ENCODE measurements around the gene JPH2.

Gene JPH2

GRCh38 chr20:44065401-44066340, 121.3 kb downstream of the JPH2 start:
- H3K27ac ChIP-seq, result no peak overlapping the region
- no peak for TF ChIP-seq ZFX (IDR thresholded peaks at IDR 0.05; ENCODE audit: borderline replicate concordance)

DNA sequence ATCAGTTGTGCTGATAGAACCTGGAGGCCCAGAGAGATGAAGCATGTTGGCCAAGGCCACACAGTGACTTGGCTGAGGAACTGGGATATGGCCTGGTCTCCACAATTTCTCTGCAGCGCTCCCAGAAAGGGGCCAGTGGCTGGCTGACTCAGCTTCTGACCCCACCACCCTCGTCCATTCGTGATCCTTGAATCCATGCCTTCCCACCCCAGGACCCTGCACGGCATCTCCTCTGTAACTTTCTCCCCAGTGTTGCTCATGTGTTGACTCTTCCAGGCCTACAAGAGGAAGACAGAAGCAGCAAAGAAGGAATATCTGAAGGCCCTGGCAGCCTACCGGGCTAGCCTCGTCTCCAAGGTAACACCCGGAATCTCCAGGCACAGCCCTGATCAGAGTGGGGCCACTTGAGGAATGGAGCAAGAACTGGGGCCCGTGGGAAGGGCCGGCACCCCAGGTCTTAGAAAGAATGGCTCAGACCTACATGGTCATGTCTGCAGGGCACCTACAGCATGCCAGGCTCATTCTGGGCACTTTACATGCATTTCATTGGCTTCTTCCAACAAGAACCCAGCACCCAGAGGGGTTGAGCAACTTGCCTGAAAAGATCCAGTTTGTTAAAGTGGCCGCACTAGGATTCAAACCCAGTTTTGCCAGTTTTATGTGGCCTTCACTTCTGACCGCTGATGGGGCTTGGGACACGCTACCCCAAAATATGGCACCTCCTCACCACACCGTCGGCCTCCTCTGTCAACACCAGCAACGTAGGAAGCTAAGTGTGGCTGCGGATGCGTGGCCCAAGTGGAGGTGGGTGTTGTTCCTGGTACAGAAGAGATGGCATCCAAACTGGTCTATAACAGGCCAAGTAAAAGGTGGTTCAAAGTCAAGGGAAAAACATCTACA, 122.2 kb downstream of the JPH2 start:
- TF ChIP-seq, protein P1, sequence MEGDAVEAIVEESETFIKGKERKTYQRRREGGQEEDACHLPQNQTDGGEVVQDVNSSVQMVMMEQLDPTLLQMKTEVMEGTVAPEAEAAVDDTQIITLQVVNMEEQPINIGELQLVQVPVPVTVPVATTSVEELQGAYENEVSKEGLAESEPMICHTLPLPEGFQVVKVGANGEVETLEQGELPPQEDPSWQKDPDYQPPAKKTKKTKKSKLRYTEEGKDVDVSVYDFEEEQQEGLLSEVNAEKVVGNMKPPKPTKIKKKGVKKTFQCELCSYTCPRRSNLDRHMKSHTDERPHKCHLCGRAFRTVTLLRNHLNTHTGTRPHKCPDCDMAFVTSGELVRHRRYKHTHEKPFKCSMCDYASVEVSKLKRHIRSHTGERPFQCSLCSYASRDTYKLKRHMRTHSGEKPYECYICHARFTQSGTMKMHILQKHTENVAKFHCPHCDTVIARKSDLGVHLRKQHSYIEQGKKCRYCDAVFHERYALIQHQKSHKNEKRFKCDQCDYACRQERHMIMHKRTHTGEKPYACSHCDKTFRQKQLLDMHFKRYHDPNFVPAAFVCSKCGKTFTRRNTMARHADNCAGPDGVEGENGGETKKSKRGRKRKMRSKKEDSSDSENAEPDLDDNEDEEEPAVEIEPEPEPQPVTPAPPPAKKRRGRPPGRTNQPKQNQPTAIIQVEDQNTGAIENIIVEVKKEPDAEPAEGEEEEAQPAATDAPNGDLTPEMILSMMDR (IDR thresholded peaks at IDR 0.05), result no peak
- TF ChIP-seq ZFX (IDR thresholded peaks at IDR 0.05; ENCODE audit: borderline replicate concordance), result no peak
- no peak overlapping the region for H3K27ac ChIP-seq

All from 22Rv1 (cell line).